Measurements from ENCODE around the gene C12orf56. TPM values are rescaled to one million over a fixed set of nuclear protein-coding genes. Genes with fewer than 3 reads are reported as not detected.
"Not testable (repeated sequence)": the region's sequence is repeated elsewhere in the genome, so short reads cannot be mapped to it uniquely, and the experiment has no call there.

Gene C12orf56
- total and polyA plus RNA-seq, 2 donors (not counting 3 experiments of a cell fraction or from before 2014, with no cell fraction given) = 0.06 TPM; not detected in 1

DNA sequence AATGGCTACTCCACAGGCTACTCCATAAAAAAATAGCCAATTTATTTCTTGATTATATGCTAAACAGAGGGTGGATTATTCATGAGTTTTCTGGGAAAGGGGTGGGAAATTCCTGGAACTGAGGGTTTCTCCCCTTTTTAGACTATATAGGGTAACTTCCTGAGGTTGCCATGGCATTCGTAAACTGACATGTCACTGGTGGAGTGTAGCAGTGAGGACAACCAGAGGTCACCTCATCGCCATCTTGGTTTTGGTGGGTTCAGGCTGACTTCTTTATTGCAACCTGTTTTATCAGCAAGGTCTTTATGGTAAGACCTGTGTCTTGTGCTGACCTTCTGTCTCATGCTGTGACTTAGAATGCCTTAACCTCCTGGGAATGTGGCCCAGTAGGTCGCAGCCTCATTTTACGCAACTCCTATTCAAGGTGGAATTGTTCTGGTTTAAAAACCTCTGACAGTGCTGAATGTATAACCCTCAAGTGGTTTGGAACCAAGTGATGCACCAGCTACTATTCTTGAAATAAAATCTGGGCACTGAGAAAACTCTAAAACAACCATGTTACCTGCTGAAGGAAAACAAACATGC, 27.7 kb downstream of the C12orf56 start:
- TF ChIP-seq, protein P1, sequence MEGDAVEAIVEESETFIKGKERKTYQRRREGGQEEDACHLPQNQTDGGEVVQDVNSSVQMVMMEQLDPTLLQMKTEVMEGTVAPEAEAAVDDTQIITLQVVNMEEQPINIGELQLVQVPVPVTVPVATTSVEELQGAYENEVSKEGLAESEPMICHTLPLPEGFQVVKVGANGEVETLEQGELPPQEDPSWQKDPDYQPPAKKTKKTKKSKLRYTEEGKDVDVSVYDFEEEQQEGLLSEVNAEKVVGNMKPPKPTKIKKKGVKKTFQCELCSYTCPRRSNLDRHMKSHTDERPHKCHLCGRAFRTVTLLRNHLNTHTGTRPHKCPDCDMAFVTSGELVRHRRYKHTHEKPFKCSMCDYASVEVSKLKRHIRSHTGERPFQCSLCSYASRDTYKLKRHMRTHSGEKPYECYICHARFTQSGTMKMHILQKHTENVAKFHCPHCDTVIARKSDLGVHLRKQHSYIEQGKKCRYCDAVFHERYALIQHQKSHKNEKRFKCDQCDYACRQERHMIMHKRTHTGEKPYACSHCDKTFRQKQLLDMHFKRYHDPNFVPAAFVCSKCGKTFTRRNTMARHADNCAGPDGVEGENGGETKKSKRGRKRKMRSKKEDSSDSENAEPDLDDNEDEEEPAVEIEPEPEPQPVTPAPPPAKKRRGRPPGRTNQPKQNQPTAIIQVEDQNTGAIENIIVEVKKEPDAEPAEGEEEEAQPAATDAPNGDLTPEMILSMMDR (IDR thresholded peaks at IDR 0.05; ENCODE audit: extremely low read depth in 1 of 2, insufficient read depth in 1 of 2, low read depth in 1 of 2, low read length in 2 of 2) = no peak
- no peak for TF ChIP-seq POLR2A (IDR thresholded peaks at IDR 0.05; ENCODE audit: low read depth, low read length)
- TF ChIP-seq GATA2 (IDR thresholded peaks at IDR 0.05; ENCODE audit: insufficient read depth, insufficient read length, low read depth, low read length) = no peak
- no peak for TF ChIP-seq POLR2AphosphoS5 (IDR thresholded peaks at IDR 0.05; ENCODE audit: insufficient read depth, low read depth, low read length)
- no peak for TF ChIP-seq MYC (IDR thresholded peaks at IDR 0.05; ENCODE audit: low read depth, low read length)
- no peak for TF ChIP-seq EZH2 (IDR thresholded peaks at IDR 0.05; ENCODE audit: borderline replicate concordance, low read depth, low read length, severe bottlenecking)
- TF ChIP-seq JUN (IDR thresholded peaks at IDR 0.05; ENCODE audit: borderline replicate concordance, insufficient read depth, insufficient read length, low read depth) = no peak
- TF ChIP-seq FOS (IDR thresholded peaks at IDR 0.05; ENCODE audit: borderline replicate concordance, insufficient read depth, low read length) = no peak
- TF ChIP-seq, protein P2, sequence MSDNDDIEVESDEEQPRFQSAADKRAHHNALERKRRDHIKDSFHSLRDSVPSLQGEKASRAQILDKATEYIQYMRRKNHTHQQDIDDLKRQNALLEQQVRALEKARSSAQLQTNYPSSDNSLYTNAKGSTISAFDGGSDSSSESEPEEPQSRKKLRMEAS (IDR thresholded peaks at IDR 0.05; ENCODE audit: insufficient read depth, insufficient read length) = no peak
- Histone ChIP-seq H3K36me3 (ENCODE audit: control insufficient read depth in 2 of 2, extremely low read depth in 1 of 2, insufficient read depth in 2 of 2, low read length in 2 of 2) (no peaks in the 10 kb centered on the region), H3K27ac (ENCODE audit: insufficient read depth, low read depth, low read length) (no peak overlapping the region), H3K79me2 (ENCODE audit: control insufficient read depth, insufficient read depth, low read length) (no peaks in the 10 kb centered on the region), H3K9me3 (replicated peaks; ENCODE audit: control insufficient read depth, insufficient read depth, low read length) (no peaks in the 10 kb centered on the region), H4K20me1 (replicated peaks; ENCODE audit: control insufficient read depth, extremely low read depth, insufficient read depth, low read length) (no peaks in the 10 kb centered on the region), H3K9ac (replicated peaks; ENCODE audit: extremely low read depth, insufficient read depth, low read length) (no peak overlapping the region), H3K9me1 (replicated peaks; ENCODE audit: control insufficient read depth, extremely low read depth, insufficient read depth, low read length) (no peaks in the 10 kb centered on the region), H3K4me2 (ENCODE audit: insufficient read depth, low read length) (no peak overlapping the region), H3K27me3 (ENCODE audit: control insufficient read depth in 2 of 2, insufficient read depth in 2 of 2, low read length in 2 of 2) (no peaks in the 10 kb centered on the region), H2AFZ (ENCODE audit: low read depth, low read length) (no peak overlapping the region), H3K4me1 (ENCODE audit: control insufficient read depth, extremely low read depth, insufficient read depth, low read length) (no peaks in the 10 kb centered on the region), H3K4me3 (replicated peaks in 1 of 3; ENCODE audit: insufficient read depth in 1 of 3, low read depth in 1 of 3, low read length in 3 of 3) (no peak overlapping the region)
- intact Hi-C loops (cut with micrococcal nuclease) = no loop called here
- no peak for DNase-seq (ENCODE audit: low read depth, low spot score)
- no peak for FAIRE-seq
- ChIA-PET POLR2A (no interaction called here), CTCF (no interaction called here)
- no TSS peak for BruUV-seq (replicated peaks)
- dilution Hi-C loops (cut with MboI; ENCODE audit: extremely low pct_ligation_motif_present, low sequenced_read_pairs) = no loop called here

DNA sequence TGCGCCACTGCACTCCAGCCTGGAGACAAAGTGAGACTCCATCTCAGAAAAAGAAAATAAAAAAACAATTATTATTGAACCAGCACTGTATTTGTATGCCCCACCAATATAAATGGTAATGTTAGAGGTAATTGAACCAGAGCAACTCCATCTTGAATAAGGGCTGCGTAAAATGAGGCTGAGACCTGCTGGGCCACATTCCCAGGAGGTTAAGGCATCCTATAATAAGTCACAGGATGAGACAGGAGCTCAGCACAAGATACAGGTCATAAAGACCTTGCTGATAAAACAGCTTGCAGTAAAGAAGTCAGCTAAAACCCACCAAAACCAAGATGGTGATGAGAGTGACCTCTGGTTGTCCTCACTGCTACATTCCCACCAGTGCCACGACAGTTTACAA, 29.4 kb downstream of the C12orf56 start:
- DNase-seq (ENCODE audit: low read depth, low spot score); H3K36me3 ChIP-seq (ENCODE audit: control insufficient read depth in 2 of 2, extremely low read depth in 1 of 2, insufficient read depth in 2 of 2, low read length in 2 of 2); CTCF ChIA-PET; H2AFZ ChIP-seq (ENCODE audit: low read depth, low read length); POLR2A ChIA-PET; H3K9me3 ChIP-seq (replicated peaks; ENCODE audit: control insufficient read depth, insufficient read depth, low read length); intact Hi-C loops (cut with micrococcal nuclease); H3K79me2 ChIP-seq (ENCODE audit: control insufficient read depth, insufficient read depth, low read length); H3K27me3 ChIP-seq (ENCODE audit: control insufficient read depth in 2 of 2, insufficient read depth in 2 of 2, low read length in 2 of 2); H4K20me1 ChIP-seq (replicated peaks; ENCODE audit: control insufficient read depth, extremely low read depth, insufficient read depth, low read length); H3K9me1 ChIP-seq (replicated peaks; ENCODE audit: control insufficient read depth, extremely low read depth, insufficient read depth, low read length); H3K4me3 ChIP-seq (replicated peaks in 1 of 3; ENCODE audit: insufficient read depth in 1 of 3, low read depth in 1 of 3, low read length in 3 of 3); H3K4me2 ChIP-seq (ENCODE audit: insufficient read depth, low read length); FAIRE-seq; dilution Hi-C loops (cut with MboI; ENCODE audit: extremely low pct_ligation_motif_present, low sequenced_read_pairs); BruUV-seq (replicated peaks); H3K27ac ChIP-seq (ENCODE audit: insufficient read depth, low read depth, low read length); H3K9ac ChIP-seq (replicated peaks; ENCODE audit: extremely low read depth, insufficient read depth, low read length); H3K4me1 ChIP-seq (ENCODE audit: control insufficient read depth, extremely low read depth, insufficient read depth, low read length): not testable (repeated sequence)

DNA sequence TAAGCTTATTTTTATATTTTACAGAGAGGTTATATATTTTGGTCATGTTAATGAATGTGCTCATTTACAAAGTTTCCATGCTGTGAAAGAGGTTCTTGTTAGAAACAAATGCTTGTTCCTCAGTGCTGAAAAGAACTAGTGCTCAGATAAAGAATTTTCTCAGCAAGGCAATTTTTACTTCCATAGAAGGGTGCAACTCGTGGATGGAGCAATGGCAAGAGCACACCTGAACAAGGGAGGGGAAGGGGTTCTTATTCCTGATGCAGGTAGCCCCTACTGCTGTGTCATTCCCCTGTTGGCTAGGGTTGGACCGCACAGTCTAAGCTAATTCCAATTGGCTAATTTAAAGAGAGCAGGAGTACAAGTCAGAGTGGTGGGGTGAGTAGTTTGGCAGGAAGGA, 34.3 kb downstream of the C12orf56 start:
- H3K9me3 ChIP-seq (replicated peaks; ENCODE audit: control insufficient read depth, insufficient read depth, low read length); H4K20me1 ChIP-seq (replicated peaks; ENCODE audit: control insufficient read depth, extremely low read depth, insufficient read depth, low read length); POLR2A ChIA-PET; H3K9ac ChIP-seq (replicated peaks; ENCODE audit: extremely low read depth, insufficient read depth, low read length); H3K27me3 ChIP-seq (ENCODE audit: control insufficient read depth in 2 of 2, insufficient read depth in 2 of 2, low read length in 2 of 2); dilution Hi-C loops (cut with MboI; ENCODE audit: extremely low pct_ligation_motif_present, low sequenced_read_pairs); intact Hi-C loops (cut with micrococcal nuclease); H3K4me2 ChIP-seq (ENCODE audit: insufficient read depth, low read length); FAIRE-seq; BruUV-seq (replicated peaks); H3K4me3 ChIP-seq (replicated peaks in 1 of 3; ENCODE audit: insufficient read depth in 1 of 3, low read depth in 1 of 3, low read length in 3 of 3); H3K4me1 ChIP-seq (ENCODE audit: control insufficient read depth, extremely low read depth, insufficient read depth, low read length); H3K27ac ChIP-seq (ENCODE audit: insufficient read depth, low read depth, low read length); H3K79me2 ChIP-seq (ENCODE audit: control insufficient read depth, insufficient read depth, low read length); DNase-seq (ENCODE audit: low read depth, low spot score); H2AFZ ChIP-seq (ENCODE audit: low read depth, low read length); CTCF ChIA-PET; H3K36me3 ChIP-seq (ENCODE audit: control insufficient read depth in 2 of 2, extremely low read depth in 1 of 2, insufficient read depth in 2 of 2, low read length in 2 of 2); H3K9me1 ChIP-seq (replicated peaks; ENCODE audit: control insufficient read depth, extremely low read depth, insufficient read depth, low read length): not testable (repeated sequence)
